GF-D8 (cell line): ENCODE data around the gene INSIG1.

Experiments used
- DNase-seq: peaks from one replicate; lab custom pipeline; 2025; lab: John Stamatoyannopoulos, UW

Gene INSIG1

DNA sequence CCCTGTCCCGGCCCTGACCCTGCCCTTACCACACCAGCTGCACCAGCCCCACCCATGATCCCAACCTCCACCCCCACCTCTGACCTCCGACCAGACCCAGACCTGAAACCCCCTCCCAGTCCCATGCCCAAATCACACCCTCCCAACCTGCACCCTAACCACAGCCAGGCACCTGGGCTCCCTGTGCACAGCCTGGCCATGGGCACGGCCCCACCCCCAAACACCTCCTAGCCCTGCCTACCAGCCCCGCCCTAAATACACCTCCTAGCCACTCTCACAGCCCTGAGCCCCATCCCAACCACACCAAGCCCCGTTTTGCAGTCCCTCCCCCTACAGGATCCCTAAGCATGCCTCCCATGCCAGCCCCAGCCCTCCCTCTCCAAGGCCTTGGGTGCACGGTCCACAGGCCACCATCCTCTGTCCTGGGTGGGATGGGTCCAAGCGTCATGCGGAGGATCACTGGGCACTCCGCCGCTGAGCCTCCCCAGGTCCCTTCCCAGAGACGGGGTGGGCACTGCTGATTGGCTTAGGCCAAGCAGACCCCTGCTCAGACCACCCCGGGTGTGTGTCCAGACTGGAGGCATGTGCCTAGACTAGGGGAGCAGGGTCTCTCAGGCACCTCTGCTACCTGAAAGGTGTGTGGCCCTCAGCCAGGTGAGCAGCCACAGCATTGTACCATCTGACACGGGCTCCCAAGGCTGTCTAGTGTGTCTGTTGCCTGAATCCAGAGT is 30.1 kb downstream of the INSIG1 start:
- no peak for DNase-seq

DNA sequence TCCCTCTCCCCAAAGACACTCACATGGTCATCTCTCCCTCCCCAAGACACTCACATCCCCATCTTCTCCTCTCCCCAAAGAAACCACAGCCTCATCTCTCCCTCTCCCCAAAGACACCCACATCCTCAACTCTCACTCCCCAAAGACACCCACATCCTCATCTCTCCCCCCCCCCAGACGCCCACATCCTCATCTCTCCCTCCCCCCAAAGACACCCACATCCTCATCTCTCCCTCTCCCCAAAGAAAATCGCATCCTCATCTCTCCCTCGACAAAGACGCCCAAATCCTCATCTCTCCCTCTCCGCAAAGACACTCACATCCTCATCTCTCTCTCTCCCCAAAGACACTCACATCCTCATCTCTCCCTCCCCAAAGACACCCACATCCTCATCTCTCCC is 31.5 kb downstream of the INSIG1 start:
- DNase-seq = no peak

DNA sequence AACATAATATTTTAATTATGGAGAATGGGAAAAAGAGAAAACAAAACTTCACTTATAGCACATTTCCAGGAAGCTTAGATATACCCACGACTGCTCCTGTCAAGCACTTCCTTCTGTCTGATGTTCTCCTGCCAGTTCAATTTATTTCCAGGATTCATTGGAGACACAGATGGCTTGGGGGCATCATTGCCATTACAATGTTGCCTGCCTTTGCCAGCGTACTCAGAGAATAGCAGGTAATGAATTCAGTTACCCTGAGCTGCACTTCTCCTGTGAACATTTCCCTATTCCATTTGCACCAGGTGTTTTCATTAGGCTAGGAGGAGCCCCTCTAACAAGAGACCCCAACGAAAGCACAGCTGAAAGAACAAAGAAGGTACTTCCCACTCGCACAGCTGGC is 33.7 kb downstream of the INSIG1 start:
- no peak for DNase-seq

DNA sequence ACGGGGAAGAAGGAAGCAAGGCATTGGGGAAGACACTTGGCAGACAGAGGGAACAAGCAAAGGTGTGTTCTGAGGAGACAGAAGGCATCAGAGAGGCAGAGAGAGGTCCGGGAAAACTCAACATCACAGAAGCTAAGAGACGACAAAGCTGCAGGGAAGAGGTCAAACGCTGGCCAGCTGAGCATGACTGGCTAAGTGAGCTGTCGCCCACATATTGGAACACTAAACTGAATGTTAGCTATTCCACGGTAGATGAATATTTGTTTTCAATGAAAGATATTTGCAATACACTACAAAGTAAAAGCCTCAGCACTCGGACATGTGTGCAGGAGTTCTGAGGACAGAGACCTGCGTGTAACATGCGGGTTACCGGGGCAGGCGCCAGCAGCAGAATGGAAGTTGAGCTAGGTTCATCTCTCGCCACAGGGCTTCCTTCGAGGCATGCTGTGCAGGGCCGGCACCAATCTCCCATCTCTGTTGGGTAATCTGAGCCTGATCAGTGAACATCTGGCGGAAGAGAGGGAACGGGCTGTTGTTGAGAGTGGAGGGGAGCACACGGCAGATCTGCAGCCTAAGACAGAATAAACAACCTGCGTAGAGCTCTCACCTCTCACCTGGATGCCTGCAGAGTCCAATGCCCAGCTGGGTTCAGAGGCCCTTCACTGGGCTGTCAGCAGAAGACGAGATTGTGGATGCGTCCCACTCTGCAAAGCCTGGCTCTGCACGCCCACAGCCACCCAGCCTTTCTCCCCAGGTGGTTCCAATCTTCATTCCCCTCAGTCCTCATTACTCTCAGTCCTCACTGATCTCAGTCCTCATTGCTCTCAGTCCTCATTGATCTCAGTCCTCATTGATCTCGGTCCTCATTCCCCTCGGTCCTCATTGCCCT is 35.9 kb downstream of the INSIG1 start:
- DNase-seq = no peak

DNA sequence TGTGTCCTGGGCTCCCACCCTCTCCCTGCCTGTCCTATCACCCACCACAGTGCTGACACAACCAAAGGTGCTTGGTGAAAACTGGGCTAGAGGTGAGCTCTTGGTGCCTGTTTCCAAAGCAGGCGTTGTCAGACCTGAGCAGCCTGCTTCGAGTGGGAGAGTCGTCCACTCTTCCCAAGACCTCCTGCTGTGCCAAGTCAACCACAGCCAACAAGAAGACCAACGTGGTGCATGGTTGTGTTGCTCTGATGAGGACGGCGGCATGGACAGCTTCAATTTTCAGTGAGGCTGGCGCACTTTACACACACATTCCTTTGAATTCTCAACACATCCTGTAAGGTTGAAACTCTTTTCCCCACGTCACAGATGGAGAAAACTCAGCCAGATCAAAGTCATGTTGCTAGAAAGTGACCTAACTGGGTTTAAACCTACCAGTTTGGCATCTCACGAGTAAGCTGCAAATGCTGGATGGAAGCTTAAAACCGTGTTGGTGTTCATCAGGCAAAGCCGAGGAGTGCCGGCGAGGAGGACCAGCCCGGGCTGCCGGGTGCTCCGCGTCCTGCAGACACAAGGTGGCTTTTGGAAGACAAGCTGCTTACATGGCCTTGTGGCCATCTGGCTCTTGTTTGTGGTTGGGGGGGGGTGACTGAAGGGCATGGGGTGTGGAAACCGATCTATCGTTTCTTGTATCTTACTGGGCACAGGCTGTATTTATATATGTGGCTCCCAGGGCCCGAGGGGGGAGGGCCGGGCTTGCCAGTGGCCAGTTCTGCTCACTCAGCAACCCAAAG is 39.3 kb downstream of the INSIG1 start:
- DNase-seq = no peak

DNA sequence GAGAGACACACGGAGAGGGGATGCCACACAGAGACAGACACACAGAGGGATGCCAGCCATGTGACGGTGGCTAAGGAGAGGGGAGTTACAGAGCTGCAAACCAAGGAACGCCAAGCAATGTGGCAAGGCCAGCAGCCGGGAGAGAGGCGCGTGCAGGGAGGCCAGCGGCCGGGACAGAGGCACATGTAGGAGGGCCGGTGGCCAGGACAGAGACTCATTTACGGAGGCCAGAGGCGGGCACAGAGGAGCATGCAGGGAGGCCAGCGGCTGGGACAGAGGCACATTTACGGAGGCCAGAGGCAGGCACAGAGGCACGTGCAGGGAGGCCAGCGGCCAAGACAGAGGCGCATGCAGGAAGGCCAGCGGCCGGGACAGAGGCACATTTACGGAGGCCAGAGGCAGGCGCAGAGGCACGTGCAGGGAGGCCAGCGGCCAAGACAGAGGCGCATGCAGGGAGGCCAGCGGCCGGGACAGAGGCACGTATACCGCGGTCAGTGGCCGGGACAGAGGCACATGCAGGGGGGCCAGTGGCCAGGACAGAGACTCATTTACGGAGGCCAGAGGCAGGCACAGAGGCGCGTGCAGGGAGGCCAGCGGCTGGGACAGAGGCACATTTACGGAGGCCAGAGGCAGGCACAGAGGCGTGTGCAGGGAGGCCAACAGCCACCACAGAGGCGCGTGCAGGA is 40.4 kb downstream of the INSIG1 start:
- no peak for DNase-seq

DNA sequence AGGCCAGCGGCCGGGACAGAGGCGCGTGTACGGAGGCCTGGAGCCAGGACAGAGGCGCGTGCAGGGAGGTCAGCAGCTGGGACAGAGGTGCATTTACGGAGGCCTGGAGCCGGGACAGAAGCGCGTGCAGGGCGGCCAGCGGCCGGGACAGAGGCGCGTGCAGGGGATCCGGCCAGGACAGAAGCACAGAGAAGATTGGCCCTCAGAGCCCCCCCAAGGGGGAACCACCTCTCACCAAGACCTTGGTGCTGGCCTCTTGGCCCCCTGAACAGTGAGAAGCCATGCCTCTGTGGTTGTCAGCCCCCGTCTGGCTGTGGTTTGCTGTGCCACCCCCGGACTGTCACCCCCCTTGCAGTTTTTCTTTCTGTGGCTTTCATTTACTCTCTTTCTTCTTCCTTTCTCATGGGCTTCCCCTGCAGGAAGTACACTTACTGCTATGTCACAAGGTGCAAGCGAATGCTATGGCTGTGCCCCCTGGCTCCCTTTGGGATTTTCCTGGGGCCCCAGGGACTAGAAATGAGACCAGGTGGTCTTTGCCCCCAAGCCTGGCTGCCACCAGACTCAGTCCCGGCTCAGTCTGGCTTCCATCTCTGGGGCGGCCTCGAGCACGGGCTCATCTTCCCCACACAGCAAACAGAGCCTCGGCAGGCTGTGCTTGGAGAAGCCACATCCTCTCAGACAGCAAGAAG is 41.1 kb downstream of the INSIG1 start:
- DNase-seq = no peak

DNA sequence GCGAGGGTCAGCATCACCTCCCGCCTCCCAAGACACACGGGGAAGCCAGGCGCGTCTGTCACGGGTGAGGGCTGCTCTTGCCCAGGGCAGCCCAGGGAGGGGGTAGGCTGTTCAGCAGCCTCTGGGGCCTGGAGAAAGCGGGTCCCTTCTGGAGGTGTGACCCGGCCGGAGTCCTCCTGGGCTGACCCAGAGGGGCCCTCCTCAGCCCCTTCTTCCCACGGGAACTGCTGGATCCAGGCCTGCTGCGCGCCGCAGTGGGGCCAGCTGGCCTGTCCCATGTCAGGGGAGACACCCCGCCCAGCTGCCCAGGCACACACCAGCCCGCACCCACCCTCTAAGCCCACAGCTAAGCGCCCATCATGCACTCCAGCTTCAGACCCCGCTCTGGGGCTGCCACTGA is 41.8 kb downstream of the INSIG1 start:
- no peak for DNase-seq

DNA sequence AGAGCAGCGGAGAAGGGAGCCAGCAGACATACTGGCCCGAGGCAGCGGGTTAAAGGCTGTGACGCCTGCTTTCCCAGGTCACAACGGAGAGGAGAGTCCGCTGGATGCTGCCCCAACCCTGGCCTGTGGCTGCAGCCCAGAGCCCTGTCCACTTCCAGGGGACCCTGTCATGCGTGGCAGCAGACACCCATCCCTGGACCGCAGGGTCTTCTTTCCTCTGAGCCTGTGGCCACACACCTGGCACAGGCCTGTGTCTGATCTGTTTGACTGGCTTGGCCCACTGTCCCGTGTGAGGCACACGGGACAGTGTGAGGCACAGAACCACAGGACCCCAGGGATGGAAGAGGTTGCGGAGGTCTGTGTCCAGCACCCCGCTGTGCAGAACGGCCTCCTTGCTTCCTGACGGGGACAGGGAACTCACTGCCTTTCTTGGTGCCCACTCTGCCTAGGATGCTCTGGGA is 42.4 kb downstream of the INSIG1 start:
- DNase-seq = no peak

DNA sequence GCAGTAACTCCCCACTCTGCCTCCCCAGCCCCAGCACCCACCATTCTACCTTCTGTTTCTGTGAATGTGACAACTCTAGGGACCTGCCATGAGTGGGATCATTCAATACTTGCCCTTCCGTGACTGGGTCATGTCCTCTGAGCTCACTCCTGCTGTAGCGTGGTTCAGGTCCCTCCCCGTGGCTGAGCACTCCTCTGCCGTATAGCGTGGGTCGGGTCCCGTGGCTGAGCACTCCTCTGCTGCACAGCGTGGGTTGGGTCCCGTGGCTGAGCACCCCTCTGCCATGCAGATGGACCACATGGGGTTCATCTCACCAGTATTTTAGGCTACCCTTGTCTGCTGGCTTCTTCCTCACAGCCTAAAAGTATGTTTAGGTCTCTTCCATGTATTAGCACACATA is 43.0 kb downstream of the INSIG1 start:
- no peak for DNase-seq

DNA sequence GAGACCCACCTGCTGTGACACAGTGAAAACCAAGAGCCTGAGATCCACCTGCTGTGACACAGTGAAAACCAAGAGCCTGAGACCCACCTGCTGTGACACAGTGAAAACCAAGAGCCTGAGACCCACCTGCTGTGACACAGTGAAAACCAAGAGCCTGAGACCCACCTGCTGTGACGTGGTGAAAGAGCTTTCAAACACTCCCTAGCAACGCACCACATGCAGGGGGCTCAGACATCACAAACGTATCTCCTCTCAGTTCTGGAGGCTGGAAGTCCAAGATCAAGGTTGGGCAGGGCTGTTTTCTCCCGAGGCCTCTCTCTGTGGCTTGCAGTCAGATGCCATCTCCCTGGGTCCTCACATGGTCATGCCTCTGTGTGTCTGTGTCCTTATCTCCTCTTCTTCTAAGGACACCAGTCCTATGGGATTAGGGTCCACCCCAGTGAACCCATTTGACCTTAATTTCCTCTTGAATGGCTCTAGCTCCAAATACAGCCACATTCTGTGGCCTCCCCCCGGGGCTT is 43.8 kb downstream of the INSIG1 start:
- no peak for DNase-seq

DNA sequence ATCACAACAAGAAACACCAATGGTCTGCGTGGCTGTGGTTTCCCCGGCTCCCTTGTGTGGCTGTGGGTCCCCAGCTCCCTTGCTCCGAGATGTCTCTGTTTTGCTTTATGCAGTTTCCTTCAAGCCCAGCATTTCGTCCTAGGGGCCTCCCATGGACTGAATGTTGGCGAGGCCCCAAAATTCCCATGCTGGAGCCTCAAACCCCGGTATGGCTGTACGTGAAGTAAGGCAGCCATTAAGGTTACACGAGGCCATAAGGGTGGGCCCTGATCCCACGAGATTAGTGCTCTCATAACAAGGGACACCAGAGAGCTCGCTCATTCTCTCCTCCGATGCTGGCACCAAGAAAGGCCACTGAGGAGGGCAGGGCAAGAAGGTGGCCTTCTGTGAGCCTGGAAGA is 44.6 kb downstream of the INSIG1 start:
- no peak for DNase-seq

DNA sequence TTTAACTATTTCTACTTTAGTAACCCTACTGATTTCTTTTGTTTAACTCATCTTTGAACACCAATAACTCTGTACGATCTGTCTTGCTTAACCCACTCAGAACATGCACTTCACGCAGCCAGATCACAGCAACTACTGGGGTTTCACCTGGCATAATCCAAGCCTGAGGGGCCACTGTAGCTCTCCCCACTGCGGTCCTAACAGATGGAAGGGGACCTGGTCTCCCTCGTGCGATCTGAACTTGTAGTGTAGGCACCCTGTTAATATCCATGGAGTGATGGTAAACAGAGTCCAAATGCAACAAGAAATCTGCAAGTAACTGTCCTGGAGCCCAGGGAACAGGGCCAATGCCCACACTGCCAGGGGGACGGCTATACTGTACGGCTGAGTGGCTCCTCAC is 45.5 kb downstream of the INSIG1 start:
- no peak for DNase-seq

DNA sequence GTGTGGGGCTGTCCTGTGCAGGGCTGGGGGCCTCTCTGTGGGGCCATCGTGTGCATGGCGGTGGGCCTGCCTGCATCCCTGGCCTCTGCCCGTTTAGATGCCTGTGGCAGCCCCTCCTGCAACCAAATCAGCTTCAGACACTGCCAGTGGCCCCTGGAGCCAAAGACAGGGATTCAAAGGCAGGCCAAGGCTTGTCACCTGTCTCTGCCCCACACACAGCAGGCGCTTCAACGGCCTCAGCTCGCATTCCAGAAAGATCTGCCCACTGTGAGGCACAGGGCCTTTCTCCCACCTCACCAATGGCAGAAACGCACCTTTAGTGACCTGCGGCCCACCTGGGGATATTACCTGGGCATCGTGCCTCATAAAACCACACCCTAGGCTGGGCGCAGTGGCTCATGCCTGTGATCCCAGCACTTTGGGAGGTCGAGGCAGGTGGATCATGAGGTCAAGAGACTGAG is 46.0 kb downstream of the INSIG1 start:
- no peak for DNase-seq

DNA sequence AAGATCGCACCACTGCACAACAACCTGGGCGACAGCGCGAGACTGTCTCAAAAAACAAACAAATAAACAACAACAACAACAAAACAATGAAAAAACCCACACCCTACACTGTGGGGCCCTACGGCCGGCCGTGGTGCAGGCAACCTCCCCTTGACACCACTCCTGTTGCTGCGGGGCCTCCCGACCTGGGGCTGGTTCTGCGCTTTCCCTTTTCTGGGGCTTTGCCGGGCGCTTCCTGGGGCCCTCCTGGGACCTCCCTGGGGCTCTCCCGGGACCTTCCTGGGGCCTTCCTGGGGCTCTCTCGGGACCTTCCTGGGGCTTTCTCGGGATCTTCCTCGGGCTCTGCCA is 46.6 kb downstream of the INSIG1 start:
- no peak for DNase-seq

DNA sequence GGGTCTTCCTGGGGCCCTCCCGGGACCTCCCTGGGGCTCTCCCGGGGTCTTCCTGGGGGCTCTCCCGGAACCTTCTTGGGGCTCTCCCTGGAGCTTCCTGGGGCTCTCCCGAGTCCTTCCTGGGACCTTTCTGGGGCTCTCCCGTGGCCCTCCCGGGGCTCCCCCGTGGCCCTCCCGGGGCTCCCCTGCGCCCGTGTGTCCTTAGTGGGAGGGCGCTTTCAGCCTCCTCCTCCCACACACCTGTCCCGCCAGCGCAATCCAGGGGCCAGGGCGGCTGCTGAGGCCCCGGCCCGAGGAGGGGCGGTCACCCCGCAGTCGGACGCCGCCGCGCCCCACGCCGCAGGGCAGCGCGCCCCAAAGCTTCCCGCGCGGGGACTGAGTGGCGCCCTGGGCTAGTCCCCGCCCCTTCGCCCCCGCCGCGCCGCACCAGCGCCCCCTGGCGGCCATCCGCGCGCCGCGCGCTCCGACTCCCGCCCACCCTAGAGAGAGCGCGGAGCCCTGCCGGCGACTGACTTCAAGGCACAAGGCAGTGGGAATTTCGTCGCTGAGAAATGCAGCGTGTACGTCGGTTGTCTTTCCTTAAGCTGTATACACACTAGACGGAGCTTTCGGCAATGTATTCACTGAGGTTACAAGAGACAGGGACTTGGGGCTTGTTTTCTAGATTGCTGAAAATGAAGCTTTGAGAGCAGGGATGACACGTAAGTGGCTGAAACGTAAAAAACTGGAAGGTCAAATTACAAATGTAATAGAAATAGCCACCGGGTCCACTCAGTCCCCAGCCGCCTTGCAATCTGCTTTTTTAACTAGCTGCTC is 47.1 kb downstream of the INSIG1 start:
- peak; percentile 60 for DNase-seq

DNA sequence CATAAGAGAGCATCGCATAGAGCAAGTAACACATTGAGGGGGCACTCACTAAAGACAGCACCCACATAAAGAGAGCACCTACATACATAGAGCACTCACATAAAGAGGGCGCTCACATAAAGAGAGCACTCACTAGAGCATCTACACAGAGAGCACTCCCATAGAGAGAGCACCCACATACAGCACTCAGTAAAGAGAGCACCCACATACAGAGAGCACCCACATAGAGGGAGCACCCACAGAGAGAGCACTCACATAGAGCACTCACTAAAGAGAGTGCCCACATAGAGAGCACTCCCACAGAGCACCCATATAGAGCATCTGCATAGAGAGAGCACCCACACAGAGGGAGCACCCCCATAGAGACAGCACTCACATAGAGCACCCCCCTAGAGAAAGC is 47.8 kb downstream of the INSIG1 start:
- no peak for DNase-seq

DNA sequence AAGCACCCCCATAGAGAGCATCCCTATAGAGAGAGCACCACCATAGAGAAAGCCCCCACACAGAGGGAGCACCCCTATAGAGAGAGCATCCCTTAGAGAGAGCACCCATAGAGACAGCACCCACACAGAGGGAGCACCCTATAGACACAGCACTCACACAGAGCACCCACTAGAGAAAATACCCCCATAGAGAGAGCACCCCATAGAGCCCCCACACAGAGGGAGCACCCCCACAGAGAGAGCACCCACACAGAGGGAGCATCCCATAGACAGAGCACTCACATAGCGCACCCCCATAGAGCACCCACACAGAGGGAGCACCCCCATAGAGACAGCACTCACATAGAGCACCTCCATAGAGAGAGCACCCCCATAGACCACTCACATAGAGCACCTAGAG is 48.6 kb downstream of the INSIG1 start:
- no peak for DNase-seq

DNA sequence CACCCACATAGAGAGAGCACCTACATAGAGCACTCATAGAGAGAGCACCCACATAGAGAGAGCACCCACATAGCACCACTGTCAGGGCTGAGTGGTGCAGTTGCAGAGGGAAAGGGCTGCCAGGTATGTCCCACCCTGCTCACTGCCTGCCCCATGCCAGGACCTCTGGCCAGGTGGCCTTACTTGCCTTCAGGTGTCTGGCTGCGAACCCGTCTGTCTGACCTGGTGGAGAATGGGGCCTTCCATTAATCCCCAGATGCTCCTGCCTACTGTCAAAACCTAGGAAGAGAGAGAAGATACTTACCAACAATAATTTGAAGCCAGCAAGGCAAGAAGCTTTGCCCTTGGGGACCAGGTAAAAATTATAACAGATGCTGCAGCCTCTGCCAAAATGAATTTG is 51.1 kb downstream of the INSIG1 start:
- no peak for DNase-seq

DNA sequence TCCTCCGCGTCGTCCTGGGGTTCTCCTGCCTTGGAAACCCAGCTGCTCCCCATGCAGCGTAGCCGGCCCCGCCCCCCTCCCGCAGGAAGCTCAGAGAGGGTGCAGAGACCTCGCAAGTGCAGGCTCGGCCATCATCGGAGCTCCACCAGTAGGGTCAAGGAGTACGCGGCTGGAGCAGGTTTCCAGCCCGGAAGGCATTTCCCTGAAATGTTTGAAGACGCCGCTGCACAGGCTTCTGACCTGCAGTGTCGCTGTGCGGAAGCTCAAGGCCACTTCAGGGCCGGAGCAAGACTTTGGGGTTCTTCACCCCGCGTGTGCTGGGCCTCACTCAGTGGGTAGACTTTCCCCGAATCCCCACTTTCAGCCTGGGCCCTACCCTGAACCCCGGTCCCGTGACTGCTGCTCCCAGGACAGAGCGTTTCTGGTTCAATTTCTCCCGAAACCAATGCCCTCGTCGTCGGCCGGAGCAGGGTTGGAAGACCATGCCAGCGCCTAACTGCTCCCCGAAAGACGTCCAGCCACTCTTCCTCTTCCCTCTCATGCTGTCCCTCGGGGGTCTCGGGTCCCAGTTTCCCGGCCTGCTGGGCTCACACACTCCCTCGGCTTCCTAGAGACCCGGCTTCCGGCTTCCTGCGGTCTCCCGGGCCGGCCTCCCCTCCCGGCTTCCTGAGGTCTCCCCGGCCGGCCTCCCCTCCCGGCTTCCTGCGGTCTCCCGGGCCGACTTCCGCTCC is 52.1 kb downstream of the INSIG1 start:
- DNase-seq = no peak
